CD4-positive, alpha-beta T cell treated with Interferon gamma for 1 hour (primary cell): ENCODE data around the gene PHLDB3.

Experiments used
- DNase-seq: peaks from one replicate; pipeline ENCODE4 v3.0.0-alpha.2; 2020

The PHLDB3 gene

DNA sequence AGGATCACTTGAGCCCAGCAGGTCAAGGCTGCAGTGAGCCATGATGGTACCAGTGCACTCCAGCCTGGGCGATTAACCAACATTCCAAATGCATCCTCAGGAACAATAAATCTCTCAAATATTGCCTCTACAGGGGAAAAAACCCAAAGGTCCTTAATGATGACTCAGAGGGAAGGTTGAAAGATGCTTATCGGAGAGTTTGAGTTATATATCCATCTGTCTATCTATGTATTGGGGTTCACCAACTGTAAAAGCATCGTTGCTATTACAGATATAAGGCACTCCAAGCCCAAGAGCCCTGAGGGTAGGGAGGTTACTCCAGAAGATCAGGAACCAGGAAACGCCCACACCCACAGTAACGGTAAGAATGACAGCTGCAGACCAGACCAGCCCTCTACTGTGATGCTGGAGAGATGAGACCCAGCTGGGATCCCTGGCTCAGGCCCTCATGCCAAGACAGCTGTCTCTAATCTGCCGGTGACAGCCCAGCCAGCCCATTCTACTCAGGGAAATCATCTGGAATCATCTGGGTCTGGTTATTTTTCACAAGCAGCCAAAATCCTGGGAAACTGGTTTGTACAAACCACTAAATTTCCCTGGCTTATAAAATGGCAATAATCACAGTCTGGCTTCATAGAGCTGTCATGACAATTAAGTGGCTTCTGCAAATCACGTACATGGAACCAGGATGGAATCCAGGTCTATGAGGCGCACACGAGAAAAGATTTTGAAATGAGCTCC, 66.1 kb downstream of the PHLDB3 start:
- no peak for DNase-seq

DNA sequence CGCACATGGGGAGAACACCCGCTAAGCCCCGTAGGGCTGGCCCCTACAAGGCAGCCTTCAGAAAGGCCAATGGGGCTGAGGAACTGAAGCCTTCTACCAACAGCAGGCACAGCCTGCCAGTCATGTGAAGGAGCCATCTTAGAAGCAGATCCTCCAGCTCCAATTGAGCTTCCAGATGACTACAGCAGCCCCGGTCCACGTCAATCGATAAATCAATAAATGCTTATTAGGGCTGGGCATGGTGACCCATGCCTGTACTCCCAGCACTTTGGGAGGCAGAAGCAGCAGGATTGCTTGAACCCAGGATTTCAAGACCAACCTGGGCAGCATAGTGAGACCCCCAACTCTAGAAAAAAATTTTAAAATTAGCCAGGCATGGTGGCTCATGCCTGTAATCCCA, 66.8 kb downstream of the PHLDB3 start:
- no peak for DNase-seq

DNA sequence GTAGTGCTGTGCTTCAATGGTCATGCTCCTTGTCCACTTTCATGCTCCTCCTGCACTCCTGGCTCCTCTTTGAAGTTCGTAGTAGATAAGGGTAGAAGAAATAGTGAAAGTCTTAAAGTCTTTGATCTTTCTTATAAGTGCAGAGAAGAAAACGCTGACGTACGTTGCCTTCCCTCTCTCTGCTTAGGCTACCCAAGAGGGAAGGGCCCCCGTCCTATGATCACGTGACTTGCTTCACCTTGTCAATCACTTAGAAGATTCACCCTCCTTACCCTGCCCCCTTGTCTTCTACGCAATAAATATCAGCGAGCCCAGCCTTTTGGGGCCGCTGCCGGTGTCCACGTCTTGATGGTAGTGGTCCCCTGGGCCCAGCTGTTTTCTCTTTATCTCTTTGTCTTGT, 67.3 kb downstream of the PHLDB3 start:
- peak; percentile 37 for DNase-seq

DNA sequence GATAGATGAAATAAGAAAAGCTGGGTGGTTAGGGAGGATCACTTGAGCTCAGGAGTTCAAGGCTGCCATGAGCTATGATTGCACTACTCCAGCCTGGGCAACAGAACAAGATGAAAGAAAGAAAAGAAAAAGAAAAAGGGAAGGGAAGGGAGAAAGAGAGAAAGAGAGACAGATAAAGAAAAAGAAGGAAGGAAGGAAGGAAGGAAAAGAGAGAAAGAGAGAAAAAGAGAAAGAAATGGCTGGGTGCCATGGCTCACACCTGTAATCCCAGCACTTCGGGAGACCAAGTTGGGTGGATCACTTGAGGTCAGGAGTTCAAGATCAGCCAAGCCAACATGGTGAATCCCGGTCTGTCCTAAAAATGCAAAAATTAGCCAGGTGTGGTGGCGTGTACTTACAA, 68.8 kb downstream of the PHLDB3 start:
- no peak for DNase-seq

DNA sequence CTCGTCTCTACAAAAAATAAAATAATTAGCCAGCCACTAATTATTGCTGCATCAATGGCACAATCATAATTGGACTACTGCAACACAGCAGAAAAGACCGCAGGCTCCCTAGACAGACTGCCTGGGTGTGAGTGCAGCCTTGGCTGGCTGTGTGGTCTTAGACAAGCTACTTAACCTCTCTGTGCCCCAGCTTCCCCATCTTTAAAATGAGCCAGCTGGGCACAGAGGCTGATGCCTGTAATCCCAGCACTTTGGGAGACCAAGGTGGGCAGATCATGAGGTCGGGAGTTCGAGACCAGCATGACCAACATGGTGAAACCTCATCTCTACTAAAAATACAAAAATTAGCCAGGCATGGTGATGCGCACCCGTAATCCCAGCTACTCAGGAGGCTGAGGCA, 70.9 kb downstream of the PHLDB3 start:
- no peak for DNase-seq

DNA sequence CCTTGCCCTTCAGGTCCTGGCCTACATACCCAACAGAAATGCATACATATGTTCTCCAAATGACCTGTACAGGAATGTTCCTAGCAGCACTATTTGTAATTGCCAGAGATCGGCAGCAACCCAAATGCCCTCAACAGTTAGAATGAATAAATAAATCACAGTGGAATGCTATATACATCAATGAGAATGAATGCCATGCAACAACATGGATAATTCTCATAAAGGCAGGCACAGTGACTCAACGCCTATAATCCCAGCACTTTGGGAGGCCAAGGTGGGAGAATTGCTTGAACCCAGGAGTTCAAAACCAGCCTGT, 71.2 kb downstream of the PHLDB3 start:
- no peak for DNase-seq

DNA sequence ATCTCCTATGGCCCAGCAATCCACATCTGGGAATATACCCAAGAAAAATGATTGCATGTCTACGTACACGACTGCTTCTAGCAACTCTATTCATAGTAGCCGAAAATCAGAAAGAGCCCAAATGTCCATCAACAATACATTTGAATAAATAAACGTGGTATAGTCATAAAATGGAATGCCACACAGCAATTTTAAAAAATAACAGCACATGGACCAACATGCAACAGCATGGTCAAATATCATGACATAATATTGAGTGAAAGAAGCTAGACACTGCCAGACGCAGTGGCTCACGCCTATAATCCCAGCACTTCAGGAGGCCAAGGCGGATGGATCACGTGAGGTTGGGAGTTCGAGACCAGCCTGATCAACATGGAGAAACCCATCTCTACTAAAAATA, 73.6 kb downstream of the PHLDB3 start:
- no peak for DNase-seq

DNA sequence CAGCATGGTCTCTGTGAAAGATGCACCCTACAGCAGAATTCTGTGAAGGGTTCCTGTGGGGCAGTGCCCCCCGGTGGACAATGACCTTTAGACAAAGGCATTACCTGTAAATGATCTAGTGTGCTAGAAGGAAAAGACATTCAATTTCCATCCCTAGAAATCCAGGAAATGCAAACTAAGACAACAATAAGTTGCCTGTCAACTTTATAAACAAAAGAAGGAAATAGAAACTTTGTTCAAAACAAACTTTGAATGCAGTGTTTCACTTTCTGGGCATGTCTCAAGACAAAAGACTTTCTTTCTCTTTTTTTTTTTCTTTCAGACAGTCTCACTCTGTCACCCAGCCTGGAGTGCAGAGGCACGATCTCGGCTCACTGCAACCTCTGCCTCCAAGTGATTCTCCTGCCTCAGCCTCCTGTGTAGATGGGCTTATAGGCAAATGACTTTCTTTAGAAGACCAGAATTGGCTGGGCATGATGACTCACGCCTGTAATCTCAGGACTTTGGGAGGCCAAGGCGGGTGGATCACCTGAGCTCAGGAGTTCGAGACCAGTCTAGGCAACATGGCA, 74.3 kb downstream of the PHLDB3 start:
- no peak for DNase-seq

DNA sequence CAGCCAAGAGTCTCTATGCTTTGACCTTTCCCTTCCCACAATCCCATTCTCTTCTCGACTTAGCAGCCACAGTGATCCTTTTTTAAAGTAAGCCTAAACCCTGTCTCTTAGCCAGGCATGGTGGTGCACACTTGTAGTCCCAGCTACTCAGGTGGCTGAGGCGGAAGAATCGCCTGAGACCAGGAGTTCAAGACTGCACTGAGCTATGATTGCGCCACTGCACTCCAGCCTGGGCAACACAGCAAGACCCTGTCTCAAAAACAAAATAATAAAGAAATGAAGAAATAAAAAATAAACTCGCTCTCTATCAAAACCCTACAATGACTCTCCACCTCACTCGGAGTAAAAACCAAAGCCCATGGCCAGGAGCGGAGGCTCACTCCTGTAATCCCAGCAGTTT, 75.2 kb downstream of the PHLDB3 start:
- DNase-seq: no peak

DNA sequence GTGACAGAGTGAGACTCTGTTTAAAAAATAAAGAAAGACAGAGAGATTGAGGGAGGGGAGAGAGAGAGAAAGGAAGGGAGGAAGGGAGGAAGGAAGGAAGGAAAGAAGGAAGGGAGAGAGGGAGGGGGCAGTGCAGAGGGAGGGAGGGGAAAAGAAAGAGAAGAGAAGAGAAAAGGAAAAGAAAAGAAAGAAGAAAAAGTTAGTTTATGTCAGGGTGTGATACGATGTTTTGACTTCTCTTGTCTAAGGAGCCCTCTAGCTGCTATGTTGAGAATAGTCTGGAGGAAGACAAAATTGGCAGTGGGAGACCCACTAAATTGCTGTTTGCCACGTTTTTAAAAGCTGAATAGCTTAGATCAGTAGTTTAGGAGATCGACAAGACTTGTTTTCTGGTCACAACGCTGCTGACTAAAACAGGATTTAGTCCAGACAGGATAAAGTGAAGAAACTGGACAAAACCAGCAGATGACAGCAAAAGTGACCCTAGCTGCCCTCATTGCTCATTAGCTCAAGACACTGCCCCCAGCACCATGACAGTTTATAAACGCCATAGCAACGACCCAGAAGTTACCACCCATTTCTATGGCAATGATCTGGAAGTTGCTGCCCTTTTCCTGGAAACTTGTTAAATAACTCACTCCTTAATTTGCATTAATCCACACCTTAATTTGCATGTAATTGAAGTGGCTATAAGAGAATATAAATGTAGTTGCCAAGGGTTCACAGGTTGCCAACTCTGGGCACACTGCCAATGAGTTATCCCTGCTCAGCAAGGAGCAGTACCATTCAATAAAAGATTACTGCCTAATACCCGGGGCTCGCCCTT, 78.8 kb downstream of the PHLDB3 start:
- no peak for DNase-seq
